GM19397 (cell line): ENCODE measurements around the gene TNFRSF11A.

ENCODE experiments used
- ATAC-seq: cut with Tn5 transposase; IDR thresholded peaks from one replicate; pipeline ENCODE4 v1.9.1; 2021; ENCODE audit warnings: mild to moderate bottlenecking, moderate library complexity; ENCODE audit not compliant: unreplicated experiment

TNFRSF11A gene

DNA sequence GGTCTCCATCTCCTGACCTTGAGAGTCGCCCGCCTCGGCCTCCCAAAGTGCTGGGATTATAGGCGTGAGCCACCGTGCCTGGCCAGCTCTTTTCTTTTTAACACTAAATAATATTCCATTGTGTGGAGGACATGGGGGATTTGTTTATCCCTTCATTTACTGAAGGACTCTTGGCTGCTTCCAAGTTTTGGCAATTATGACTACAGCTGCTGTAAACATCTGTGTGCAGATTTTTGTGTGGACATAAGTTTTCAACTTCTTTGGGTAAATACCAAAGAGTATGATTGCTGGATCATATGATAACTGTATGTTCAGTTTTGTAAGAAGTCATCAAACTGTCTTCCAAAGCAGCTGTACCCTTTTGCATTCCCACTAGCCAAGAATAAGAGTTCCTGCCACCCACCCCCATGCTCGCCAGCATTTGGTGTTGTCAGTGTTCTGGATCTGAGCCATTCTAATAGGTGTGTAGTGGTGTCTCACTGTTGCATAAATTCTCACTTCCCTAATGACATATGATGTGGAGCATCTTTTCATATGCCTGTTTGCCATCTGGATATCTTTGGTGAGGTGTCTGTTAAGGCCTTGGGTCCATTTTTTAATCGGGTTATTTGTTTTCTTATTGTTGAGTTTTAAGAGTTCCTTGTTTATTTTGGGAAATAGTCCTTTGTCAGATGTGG is 52.2 kb downstream of the TNFRSF11A start:
- ATAC-seq = no peak

DNA sequence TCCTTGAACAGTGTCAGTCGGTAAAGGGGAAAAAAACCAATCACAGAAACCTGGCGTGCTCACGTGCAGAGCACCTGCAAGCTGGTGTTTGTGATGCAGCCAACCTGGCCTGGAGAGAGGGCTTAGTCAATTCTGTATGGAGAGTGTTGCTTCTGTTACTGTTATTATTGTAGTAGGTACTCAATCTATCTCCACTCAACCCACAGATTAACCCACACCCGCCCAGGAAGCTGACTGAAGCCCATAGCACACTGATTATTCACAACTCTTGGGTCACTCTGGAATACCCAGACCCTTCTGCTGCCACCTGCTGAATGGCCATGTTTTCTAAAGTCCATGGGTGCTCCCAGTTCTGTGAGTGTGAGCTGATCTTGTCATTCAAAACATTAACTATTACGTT is 53.9 kb downstream of the TNFRSF11A start:
- ATAC-seq = no peak

DNA sequence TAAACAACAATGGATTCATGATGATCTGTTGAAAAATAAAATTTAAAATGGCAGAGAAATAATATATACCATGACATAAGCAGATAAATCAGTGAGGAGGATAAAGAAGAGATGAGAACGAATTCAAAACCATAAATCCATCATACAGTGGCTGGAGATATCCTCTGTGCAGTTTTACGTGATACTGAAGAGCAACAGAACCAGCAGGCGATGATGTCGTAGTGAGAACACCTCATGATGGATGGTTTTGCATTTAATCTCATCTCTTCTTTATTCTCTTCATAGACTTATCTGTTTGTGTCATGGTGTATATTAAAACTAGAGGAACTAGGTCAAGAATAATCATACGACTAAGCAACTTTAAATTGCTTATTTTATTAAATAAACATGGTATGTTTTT is 56.3 kb downstream of the TNFRSF11A start:
- no peak for ATAC-seq

DNA sequence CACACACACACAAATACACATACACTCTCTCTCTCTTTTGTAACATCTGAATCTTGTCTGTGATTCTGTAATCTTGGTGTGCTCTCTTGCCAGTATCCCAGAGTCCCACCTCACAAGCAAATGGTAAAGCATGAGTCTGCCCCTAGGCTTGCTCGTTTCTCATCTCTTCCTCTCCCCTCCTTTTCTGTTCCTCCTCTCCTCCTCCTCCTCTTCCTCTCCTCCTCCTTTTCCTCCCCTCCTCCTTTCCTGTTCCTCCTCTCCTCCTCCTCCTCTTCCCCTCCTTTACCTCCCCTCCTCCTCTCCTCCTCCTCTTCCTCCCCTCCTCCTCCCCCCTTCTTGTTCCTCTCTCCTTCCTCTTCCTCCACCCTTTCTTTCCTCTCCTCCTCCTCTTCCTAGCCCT is 59.0 kb downstream of the TNFRSF11A start:
- no peak for ATAC-seq

DNA sequence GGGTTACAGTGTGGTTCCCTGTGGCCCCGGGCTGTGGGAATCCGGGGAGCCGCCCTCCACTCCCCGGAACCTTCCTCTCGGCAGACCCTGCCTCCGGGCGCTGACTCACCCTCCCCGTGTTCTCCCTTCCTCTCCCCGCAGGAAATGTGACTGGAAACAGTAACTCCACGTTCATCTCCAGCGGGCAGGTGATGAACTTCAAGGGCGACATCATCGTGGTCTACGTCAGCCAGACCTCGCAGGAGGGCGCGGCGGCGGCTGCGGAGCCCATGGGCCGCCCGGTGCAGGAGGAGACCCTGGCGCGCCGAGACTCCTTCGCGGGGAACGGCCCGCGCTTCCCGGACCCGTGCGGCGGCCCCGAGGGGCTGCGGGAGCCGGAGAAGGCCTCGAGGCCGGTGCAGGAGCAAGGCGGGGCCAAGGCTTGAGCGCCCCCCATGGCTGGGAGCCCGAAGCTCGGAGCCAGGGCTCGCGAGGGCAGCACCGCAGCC is 59.5 kb downstream of the TNFRSF11A start:
- no peak for ATAC-seq

DNA sequence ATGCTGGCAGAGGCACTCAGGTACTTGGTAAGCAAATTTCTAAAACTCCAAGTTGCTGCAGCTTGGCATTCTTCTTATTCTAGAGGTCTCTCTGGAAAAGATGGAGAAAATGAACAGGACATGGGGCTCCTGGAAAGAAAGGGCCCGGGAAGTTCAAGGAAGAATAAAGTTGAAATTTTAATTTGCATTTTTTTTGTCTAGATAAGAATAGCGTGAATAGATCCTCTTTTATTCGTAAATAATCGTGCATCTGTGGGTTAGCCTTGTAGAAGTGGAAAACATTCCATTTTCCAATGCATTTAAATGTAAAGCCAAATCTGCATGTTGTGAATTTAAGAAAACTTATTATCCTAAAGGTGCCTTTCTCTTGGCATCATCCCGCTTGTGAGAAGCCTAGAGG is 61.0 kb downstream of the TNFRSF11A start:
- ATAC-seq = no peak

DNA sequence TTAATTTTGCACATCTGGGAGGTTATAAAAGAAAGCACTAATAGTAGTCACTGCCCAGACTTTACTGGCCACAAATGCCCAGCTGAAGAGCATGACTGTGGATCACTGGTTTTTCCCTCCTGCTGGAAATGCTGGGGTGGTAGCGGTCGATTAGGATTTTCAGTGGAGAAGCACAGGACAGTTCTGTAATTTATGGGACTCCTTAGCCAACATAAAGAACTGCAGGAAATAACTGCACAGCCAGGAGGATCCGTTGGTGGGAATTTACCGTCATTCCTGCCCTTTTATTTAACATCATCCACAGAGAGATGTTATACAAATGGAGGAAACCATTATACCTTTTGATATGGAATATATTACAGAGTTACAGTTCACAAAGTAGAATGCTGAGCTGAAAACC is 61.5 kb downstream of the TNFRSF11A start:
- no peak for ATAC-seq

DNA sequence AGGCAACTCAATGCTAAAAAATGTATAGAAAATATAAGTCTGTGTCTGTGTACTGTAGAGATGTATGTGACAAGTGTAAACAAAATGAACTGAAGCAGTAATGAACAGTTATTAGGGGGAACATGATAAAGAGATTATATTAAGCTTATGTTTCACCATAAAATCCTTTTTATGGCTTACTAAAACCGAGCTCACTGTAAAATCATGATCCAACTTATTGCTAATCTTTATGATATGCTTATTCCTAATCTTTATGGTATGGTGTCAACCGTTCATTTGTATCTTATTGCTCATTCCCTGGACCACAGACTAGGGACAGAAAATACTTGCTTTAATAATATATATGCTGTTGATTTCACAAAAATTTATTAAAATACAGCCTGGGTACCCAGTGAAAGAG is 62.1 kb downstream of the TNFRSF11A start:
- ATAC-seq = no peak

DNA sequence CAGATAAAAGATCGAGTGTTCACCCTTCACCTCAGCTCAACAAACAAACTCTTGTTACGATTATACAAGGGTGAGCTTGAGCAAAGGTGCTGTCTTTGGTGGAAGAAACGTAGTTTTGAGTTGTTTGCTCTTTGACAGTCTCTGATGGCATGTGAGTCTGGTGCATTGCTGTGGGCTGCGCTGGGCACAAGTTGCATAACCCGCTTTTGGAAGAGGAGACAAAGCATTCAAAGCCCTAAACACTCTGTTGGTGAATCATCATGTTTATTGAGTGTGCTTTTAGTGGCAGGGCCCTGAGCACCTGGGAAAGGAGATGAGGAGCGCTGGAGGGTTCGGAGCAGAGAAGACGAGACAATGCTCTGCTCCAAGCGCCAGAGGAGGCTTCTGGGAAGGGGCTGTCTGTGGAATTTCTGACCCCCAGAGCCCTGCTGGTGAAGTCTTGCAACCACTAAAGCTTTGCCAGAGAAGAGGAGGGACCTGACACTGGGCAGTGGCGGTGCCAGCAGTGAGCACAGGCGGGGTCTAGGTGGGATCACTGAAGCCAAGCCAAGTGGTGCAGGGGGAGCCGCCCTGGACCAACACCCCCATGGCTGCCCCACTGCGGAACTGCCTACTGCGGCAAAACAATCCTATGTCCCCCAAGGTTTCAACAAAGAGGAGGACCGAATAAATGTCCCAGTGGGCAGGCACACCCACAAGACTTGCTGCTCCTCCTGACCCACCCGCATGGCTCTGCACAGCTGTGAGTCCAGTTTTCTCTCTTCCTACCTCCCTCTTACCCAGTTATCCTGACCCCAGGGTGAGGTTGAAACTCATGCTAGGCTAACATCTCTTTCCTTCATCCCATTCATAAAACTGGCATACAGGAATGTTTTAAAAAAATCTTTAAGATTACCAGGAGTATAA is 64.0 kb downstream of the TNFRSF11A start:
- ATAC-seq = no peak

DNA sequence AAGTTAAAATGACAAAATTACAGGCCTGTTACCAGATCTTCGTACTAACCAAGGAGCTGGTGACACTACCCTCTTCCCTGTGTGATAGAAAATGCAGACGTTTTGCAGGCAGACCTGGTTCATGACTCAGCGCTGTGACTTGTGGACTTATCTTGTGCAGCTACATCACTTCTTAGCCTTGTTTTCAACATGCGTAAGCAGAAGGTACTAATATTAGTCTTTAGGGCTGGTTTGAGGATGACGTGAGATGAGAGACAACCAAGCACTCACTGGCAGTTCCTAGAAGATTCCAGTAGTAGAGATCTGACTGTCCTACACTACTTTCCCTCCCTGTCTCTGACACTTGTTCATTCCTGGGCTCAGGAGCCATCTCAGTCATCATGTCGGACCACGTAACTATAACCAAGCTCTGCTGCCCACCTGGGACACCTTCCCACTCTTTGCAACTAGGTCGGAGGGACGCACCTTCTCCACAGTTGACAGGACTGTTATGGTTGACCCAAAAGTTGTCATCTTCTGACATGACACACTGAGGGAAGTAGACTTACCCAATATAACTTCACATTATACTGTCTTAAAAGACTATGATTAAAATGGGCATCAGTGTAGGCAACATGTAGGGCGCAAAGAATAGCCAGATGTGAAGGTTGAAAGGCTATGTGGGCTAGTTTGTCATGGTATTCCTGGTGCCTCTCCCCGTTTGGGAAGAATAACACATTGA is 64.8 kb downstream of the TNFRSF11A start:
- no peak for ATAC-seq

DNA sequence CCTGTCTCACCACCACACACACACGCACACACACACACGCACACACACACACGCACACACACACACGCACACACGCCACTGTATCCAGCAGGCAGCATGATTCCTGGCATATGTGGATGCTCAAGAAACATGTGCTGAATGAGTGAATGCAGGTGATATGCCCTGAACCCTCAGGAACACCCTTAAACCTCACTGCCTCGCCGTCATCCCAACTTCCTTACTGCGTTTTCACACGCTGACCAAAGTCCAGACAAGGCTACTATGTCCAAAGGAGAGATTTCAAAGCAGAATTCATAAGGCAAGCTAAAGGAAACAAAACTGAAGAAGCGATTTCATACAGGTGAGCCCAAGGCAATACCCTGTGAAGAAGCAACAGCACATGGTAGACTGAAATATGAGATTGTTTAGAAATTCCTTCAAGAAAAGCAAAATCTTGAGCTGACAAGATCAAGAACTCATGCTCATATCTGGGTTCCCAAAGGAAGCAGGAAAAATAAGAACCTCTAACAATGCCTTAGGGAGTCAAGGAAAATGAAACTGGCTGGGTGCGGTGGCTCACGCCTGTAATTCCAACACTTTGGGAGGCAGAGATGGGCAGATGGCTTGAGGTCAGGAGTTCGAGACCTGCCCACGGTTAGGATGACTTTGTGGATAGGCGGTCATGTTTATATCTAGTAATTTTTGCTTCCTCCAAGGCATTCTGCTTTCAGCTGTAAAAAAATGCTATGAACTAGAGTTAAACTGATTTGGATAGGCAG is 69.1 kb downstream of the TNFRSF11A start:
- no peak for ATAC-seq

DNA sequence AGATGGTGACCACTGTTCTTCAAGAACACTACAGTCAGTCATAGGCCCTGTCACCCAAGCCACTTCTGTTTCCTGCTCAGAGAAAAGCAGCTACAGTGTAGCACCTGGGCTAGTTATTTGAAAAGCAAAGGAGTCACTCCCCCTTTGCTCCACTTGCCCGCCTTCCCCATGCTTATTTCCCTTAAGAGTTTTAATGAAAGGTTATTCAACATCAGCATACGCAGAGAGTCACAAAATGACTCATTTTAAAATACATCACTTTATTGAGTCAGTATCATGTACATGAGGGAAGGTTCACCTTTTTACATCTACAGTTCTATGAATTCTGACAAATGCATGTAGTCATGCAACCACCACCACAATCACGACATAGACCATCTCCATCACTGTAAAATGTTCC is 71.3 kb downstream of the TNFRSF11A start:
- no peak for ATAC-seq

DNA sequence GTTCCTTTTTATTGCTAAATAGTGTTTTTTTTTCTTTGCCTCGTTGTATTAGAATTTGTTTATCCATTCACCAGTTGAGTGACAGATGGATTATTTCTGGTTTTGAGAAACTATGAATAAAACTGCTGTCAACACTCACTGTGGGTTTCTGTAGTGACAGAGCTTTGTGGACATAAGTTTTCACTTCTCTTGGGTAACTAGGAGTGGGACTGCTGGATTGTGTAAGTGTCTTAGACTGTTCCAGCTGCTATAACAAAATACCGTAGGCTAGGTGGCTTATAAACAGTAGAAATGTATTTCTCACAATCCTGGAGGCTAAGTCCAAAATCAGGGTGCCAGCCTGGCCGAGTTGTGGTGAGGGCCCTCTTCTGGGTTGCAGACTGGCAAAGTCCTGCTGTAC is 71.9 kb downstream of the TNFRSF11A start:
- ATAC-seq = no peak

DNA sequence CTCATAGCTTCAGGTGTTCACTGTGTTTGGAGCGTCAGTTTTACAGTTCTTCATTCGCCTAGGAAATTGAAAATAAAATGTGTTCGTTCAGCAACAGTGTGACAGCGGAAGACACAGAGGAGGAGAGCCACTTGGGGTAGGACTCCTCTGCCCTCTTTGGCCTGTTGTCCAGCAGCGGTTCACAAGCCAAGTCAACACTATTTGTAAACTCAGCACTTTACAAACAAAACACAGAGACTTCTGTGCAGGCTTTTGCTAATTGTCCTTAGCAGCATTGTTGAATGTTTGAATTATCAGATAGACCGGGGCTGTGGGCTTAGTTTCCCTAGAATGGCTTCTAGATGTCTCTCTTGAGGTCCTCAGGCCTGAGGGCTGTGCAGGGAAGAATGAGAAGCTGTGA is 73.2 kb downstream of the TNFRSF11A start:
- no peak for ATAC-seq

DNA sequence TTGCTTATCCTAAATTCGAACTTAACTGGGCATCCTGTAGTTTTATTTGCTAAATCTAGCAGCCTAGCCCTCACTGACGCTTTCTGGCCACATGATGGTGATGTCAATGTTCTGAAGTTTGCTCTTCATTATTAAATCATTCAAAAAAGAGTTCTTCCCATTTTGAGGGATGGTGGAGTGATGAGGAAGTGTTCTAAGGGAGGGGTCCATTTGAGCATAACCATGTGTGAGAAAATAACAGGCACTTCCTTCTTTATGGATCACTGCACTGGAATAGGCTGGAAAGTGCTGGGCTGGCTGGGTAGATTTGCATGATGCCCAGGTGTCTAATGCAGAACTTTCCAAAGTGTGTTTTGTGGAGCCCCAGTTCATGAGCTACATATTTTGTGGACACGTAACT is 74.2 kb downstream of the TNFRSF11A start:
- no peak for ATAC-seq

DNA sequence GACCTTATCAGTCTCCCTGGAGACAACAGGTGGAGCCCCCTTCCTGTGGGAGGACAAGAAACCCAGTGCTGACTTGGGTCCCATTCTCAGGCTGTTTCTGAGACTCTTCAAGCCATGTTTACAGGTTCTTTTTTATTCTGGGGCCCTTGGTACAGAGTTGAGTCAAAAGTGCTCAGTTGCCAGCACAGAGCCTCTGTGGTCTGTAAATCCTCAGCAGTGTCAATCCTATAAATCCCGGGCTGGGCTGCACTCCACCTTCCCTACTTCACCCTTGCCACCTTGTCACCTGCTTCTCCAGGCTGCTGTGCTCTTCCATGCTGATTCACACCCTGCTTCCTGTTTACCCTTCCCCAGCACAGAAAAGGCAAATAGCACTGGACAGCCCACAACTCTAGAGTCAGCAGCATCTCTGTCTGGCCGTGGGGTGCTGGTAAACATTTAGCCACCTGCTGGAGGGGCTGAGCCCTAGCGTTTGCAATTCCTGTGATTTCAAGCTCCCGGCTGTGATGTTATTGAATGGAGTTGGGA is 74.7 kb downstream of the TNFRSF11A start:
- ATAC-seq = no peak

DNA sequence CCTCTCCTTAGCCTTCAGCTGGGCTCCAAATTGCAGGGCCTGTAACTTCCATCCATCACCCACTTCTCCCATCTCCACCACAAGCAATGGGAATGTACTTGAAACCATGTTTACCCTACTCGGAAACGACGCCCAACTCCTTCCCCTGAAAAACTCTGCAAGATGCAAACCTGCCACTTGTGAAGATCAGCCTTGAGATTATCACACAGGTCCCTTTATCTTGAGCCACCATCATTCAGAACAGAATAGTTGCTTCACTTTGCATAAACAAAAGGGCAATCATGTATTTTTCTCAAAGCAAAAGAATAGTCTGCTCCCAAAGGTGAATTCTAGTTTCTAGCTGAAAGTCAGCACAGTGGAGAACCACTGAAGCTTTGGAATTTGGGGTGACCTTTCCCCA is 75.8 kb downstream of the TNFRSF11A start:
- no peak for ATAC-seq

DNA sequence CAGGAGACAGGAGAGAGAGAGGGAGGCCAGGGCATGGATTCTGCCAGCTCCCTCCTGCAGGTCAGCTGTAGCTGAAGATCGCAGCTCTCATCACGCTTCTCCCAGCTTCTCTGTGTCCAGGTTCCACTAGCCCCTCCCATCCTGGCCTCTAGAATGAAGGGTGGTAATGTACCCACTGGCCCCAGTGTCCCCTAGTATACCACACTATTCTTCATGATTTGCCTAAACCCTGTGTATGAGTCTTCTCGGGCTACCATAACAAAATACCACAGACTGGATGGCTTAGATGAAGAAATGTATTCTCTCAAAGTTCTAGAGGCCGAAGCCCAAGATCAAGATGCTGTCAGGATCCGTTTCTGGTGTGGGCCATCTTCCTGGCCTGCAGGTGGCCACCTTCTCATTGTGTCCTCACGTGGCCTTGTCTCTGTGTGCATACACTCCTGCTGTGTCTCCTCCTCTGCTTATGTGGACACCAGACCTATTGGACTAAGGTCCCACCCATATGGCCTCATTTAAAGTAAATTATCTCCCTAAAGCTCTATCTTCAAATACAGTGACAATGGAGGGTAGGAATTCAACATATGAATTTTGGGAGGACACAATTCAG is 77.3 kb downstream of the TNFRSF11A start:
- ATAC-seq = no peak

DNA sequence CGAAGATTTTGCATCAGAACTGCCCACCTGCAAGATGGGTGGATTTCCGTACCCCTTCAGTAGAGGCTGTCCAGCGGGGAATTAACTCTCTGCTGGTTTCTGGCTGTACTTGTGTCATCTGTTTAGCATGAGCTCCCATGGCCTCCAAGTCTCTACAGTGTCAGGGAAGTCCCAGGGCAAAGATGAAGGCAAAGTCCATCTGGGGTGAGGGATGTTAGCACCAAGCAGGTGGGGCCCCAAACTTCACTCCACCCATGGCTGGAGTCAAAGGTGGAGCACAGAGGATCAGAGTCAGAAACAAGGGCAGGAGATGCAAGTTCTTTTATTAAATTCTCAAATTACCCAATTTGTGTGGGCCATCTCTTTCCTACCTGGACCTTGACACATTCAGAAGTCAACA is 78.0 kb downstream of the TNFRSF11A start:
- no peak for ATAC-seq

DNA sequence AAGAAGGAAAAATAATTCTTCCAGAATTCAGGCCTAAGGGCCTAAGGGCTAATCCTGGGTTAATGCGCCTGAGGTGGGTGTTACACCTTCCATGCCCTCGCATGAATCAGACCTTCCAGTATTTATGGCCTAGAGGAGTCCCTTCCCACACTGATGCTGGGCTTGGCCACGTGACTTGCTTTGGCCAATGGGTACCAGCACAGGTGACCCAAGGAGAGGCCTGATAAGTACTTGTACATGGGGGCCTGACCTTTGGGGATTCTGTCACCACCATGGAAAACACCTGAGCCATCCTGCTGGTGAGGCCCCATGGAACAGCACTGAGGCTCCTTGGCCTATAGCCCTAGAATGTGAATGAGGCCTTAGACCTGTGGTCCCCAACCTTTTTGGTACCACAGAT is 79.8 kb downstream of the TNFRSF11A start:
- no peak for ATAC-seq
